GM23248 (cell line): ENCODE measurements around the gene AMY2A. TPM values are rescaled to one million over a fixed set of nuclear protein-coding genes. Genes with fewer than 3 reads are reported as not detected.
"Not testable (repeated sequence)": the region's sequence is repeated elsewhere in the genome, so short reads cannot be mapped to it uniquely, and the experiment has no call there.

ENCODE experiments used
- DNase-seq: peaks from one replicate; pipeline ENCODE4 v3.0.0-alpha.2; 2015
- H2AFZ ChIP-seq: fragments of 200-600 bp; sonication (generic); 2 replicates; pipeline ENCODE4 v1.6.1; 2016; ENCODE audit warnings: antibody characterized with exemption
- H3F3A ChIP-seq: fragments of 200-600 bp; sonication (generic); 2 replicates; pipeline ENCODE4 v1.6.1; 2016; ENCODE audit warnings: mild to moderate bottlenecking, antibody characterized with exemption, mixed run types; ENCODE audit not compliant: insufficient read depth
- H3K27ac ChIP-seq: fragments of 200-600 bp; sonication (generic); 2 replicates; pipeline ENCODE4 v1.5.1; 2016; ENCODE audit warnings: mild to moderate bottlenecking
- H3K27me3 ChIP-seq: fragments of 200-600 bp; sonication (generic); replicated peaks from 2 replicates; pipeline ENCODE4 v1.6.1; 2016; ENCODE audit warnings: mild to moderate bottlenecking; ENCODE audit not compliant: insufficient read depth
- H3K36me3 ChIP-seq: fragments of 200-600 bp; sonication (generic); 2 replicates; pipeline ENCODE4 v1.6.1; 2016; ENCODE audit warnings: low read depth, mild to moderate bottlenecking
- H3K4me1 ChIP-seq: fragments of 200-600 bp; sonication (generic); 2 replicates; pipeline ENCODE4 v1.6.1; 2016; ENCODE audit warnings: mild to moderate bottlenecking; ENCODE audit not compliant: insufficient read depth
- H3K4me2 ChIP-seq: fragments of 200-600 bp; sonication (generic); one replicate; pipeline ENCODE4 v1.6.1; 2016; ENCODE audit warnings: mild to moderate bottlenecking; ENCODE audit not compliant: unreplicated experiment
- H3K4me3 ChIP-seq: fragments of 200-600 bp; sonication (generic); 2 replicates; pipeline ENCODE4 v1.5.1; 2016; ENCODE audit warnings: mild to moderate bottlenecking
- H3K79me2 ChIP-seq: fragments of 200-600 bp; sonication (generic); 2 replicates; pipeline ENCODE4 v1.6.1; 2016; ENCODE audit warnings: mild to moderate bottlenecking; ENCODE audit not compliant: insufficient read depth
- H3K9ac ChIP-seq: fragments of 200-600 bp; sonication (generic); 2 replicates; pipeline ENCODE4 v1.6.1; 2016; ENCODE audit warnings: mild to moderate bottlenecking
- H3K9me2 ChIP-seq: fragments of 200-600 bp; sonication (generic); 2 replicates; pipeline ENCODE4 v1.6.1; 2016; ENCODE audit warnings: mixed run types, mild to moderate bottlenecking, moderate library complexity; ENCODE audit not compliant: insufficient read depth
- H3K9me3 ChIP-seq: fragments of 200-600 bp; sonication (generic); one replicate; pipeline ENCODE4 v1.6.1; 2017; ENCODE audit warnings: low read depth
- H4K20me1 ChIP-seq: fragments of 200-600 bp; sonication (generic); 2 replicates; pipeline ENCODE4 v1.6.0; 2016; ENCODE audit not compliant: insufficient read depth
- EZH2 ChIP-seq: fragments of 200-600 bp; sonication (generic); IDR thresholded peaks from 2 replicates; pipeline ENCODE4 v1.6.1; 2018; ENCODE audit warnings: antibody characterized with exemption, mild to moderate bottlenecking; ENCODE audit not compliant: insufficient read depth, poor library complexity, severe bottlenecking
- EZH2phosphoT487 ChIP-seq: fragments of 200-600 bp; sonication (generic); IDR thresholded peaks from 2 replicates; pipeline ENCODE4 v1.6.1; 2018; ENCODE audit warnings: antibody characterized with exemption, moderate library complexity, mild to moderate bottlenecking, low read depth; ENCODE audit not compliant: insufficient read depth
- WGBS, 2 experiments: methylation state at CpG; one replicate each; pipeline ENCODE4 v1.1.6; 2015 to 2017; ENCODE audit warnings: low lambda C conversion rate in 2 of 2, low coverage in 1 of 2; ENCODE audit errors: missing lambda C conversion rate in 2 of 2; 5-methylcytosine and 5-hydroxymethylcytosine counted together
- in situ Hi-C: fragments of 300-500 bp; cut with MboI; formaldehyde crosslinking; loops from 2 replicates; pipeline ENCODE4 v1.15.0; 2020
- polyA plus RNA-seq: library from polyadenylated mRNA; unstranded; fragments of >200 nt; fragmentation: Nextera tagmentation; extraction: Ambion mirVana; gene quantifications from 2 replicates; pipeline ENCODE4 v1.2.1, GENCODE V29; 2016
- total RNA-seq: library from RNA; depleted of rRNA; stranded (reverse); fragments of >200 nt; shearing (Covaris generic); gene quantifications from 2 replicates; pipeline ENCODE4 v1.2.3, GENCODE V29; 2014

Gene AMY2A
- total and polyA plus RNA-seq, 2 experiments from 2014 or later: not detected

- no peak overlapping the region for H3K4me3 ChIP-seq
- no peak overlapping the region for H2AFZ ChIP-seq
- no peaks in the 10 kb centered on the region for H3K9me2 ChIP-seq
- no peak for DNase-seq
- 71 to 82% methylated on average over 1 of the region's 1 CpG for WGBS, 2 experiments
- H3K9ac ChIP-seq: no peak overlapping the region
- no peaks in the 10 kb centered on the region for H3K79me2 ChIP-seq
- no peaks in the 10 kb centered on the region for H3F3A ChIP-seq
- H3K4me2 ChIP-seq: no peak overlapping the region
- no peaks in the 10 kb centered on the region for H3K9me3 ChIP-seq
- H3K36me3 ChIP-seq: no peaks in the 10 kb centered on the region
- H3K27ac ChIP-seq: no peak overlapping the region
- no peaks in the 10 kb centered on the region for H3K4me1 ChIP-seq
- TF ChIP-seq EZH2phosphoT487: no peak
- H4K20me1 ChIP-seq: no peaks in the 10 kb centered on the region
- in situ Hi-C loops: no loop called here
- no peaks in the 10 kb centered on the region for H3K27me3 ChIP-seq
Observed at GRCh38 chr1:103582464-103582863, 34.8 kb upstream of the AMY2A start.

GRCh38 chr1:103583887-103584286 lies 33.3 kb upstream of the AMY2A start:
- DNase-seq: no peak
- Histone ChIP-seq H4K20me1 (no peaks in the 10 kb centered on the region), H3K4me2 (no peak overlapping the region), H3K4me1 (no peaks in the 10 kb centered on the region), H3K9me2 (no peaks in the 10 kb centered on the region), H3K27ac (no peak overlapping the region), H2AFZ (no peak overlapping the region), H3K79me2 (no peaks in the 10 kb centered on the region), H3K36me3 (no peaks in the 10 kb centered on the region), H3K9me3 (no peaks in the 10 kb centered on the region), H3K27me3 (no peaks in the 10 kb centered on the region), H3K4me3 (no peak overlapping the region), H3K9ac (no peak overlapping the region), H3F3A (no peaks in the 10 kb centered on the region)
- in situ Hi-C loops: no loop called here
- TF ChIP-seq EZH2phosphoT487 (no peak), EZH2 (no peak)
- 38 to 46% methylated on average over 3 of the region's 3 CpGs for WGBS, 2 experiments

GRCh38 chr1:103584537-103584936 lies 32.7 kb upstream of the AMY2A start:
- no peaks in the 10 kb centered on the region for H4K20me1 ChIP-seq
- in situ Hi-C loops: no loop called here
- TF ChIP-seq EZH2phosphoT487 (no peak), EZH2 (no peak)

GRCh38 chr1:103602740-103603139 lies 14.5 kb upstream of the AMY2A start:
- H2AFZ ChIP-seq, H3K9me2 ChIP-seq, H3K27me3 ChIP-seq, H3F3A ChIP-seq, H4K20me1 ChIP-seq, H3K9ac ChIP-seq, H3K79me2 ChIP-seq, H3K9me3 ChIP-seq, DNase-seq, in situ Hi-C loops, H3K4me1 ChIP-seq, H3K36me3 ChIP-seq, H3K4me2 ChIP-seq, H3K4me3 ChIP-seq, H3K27ac ChIP-seq: not testable (repeated sequence)
- WGBS, 2 experiments: no CpG with 5 or more reads among the region's 3 CpGs

More at GRCh38 chr1:103584537-103584936, 32.7 kb upstream of the AMY2A start:
- Histone ChIP-seq H3K4me1 (no peaks in the 10 kb centered on the region), H3F3A (no peaks in the 10 kb centered on the region), H3K27ac (no peak overlapping the region), H3K4me3 (no peak overlapping the region), H3K27me3 (no peaks in the 10 kb centered on the region), H3K9me3 (no peaks in the 10 kb centered on the region), H3K36me3 (no peaks in the 10 kb centered on the region), H3K9me2 (no peaks in the 10 kb centered on the region), H2AFZ (no peak overlapping the region), H3K9ac (no peak overlapping the region), H3K79me2 (no peaks in the 10 kb centered on the region), H3K4me2 (no peak overlapping the region)
- WGBS, 2 experiments: 12 to 19% methylated on average over 2 of the region's 2 CpGs
- DNase-seq: no peak

- Histone ChIP-seq H3K79me2 (no peaks in the 10 kb centered on the region), H3K27me3 (no peaks in the 10 kb centered on the region), H3K9ac (no peak overlapping the region), H3F3A (no peaks in the 10 kb centered on the region), H3K4me1 (no peaks in the 10 kb centered on the region), H2AFZ (no peak overlapping the region), H3K9me3 (no peaks in the 10 kb centered on the region), H3K9me2 (no peaks in the 10 kb centered on the region), H3K36me3 (no peaks in the 10 kb centered on the region), H3K27ac (no peak overlapping the region), H3K4me2 (no peak overlapping the region), H3K4me3 (no peak overlapping the region), H4K20me1 (no peaks in the 10 kb centered on the region)
- WGBS, 2 experiments: 58 to 63% methylated on average over 2 of the region's 2 CpGs
- DNase-seq: no peak
- in situ Hi-C loops: no loop called here
- TF ChIP-seq EZH2: no peak
- TF ChIP-seq EZH2phosphoT487: no peak
Observed at GRCh38 chr1:103616362-103616761, 865 bp upstream of the AMY2A start.

- H3K79me2 ChIP-seq, H3F3A ChIP-seq, H3K36me3 ChIP-seq, H3K9me3 ChIP-seq, H4K20me1 ChIP-seq, H3K4me3 ChIP-seq, in situ Hi-C loops, H2AFZ ChIP-seq, H3K27ac ChIP-seq, H3K4me2 ChIP-seq, H3K4me1 ChIP-seq, H3K27me3 ChIP-seq, H3K9me2 ChIP-seq, DNase-seq, H3K9ac ChIP-seq: not testable (repeated sequence)
- 36 to 38% methylated on average over 3 to 4 of the region's 4 CpGs for WGBS, 2 experiments
Observed at GRCh38 chr1:103627436-103627835, 10.2 kb downstream of the AMY2A start.

GRCh38 chr1:103641194-103641593 lies 24.0 kb downstream of the AMY2A start:
- H3K9me2 ChIP-seq, DNase-seq, H3K4me2 ChIP-seq, H3K4me3 ChIP-seq, in situ Hi-C loops, H3K9me3 ChIP-seq, H2AFZ ChIP-seq, H3K9ac ChIP-seq, H3F3A ChIP-seq, H3K36me3 ChIP-seq, H3K4me1 ChIP-seq, H3K27ac ChIP-seq, H4K20me1 ChIP-seq, H3K79me2 ChIP-seq, H3K27me3 ChIP-seq: not testable (repeated sequence)
- no CpG with 5 or more reads among the region's 3 CpGs for WGBS, 2 experiments
